Stimulated activated CD4-positive, alpha-beta T cell treated with anti-CD3 and anti-CD28 coated beads, Interleukin-1b, Interleukin-23, amount 100 ng/mL, for 24 hours (primary cell): ENCODE measurements around the gene EDN3.

Experiments used
- DNase-seq, 4 experiments: peaks; one replicate each; pipeline ENCODE4 v3.0.0-alpha.2; 2020; ENCODE audit warnings: low read depth in 4 of 4, low spot score in 1 of 4

EDN3 gene

GRCh38 chr20:59300333-59301081 lies at the start of gene EDN3:
Gene EDN3, plus strand, starts transcription at chr20:59300611. Its CDS starts 202 bp downstream, at chr20:59300813.
- no peak for DNase-seq

- DNase-seq = no peak
Measured at GRCh38 chr20:59253325-59253724, 47.1 kb upstream of the EDN3 start.

- no peak for DNase-seq
Measured at GRCh38 chr20:59253779-59254319, 46.6 kb upstream of the EDN3 start.

- no peak for DNase-seq
Measured at GRCh38 chr20:59255256-59255655, 45.2 kb upstream of the EDN3 start.

GRCh38 chr20:59258221-59258621 lies 42.2 kb upstream of the EDN3 start:
- no peak for DNase-seq

GRCh38 chr20:59259946-59260345 lies 40.5 kb upstream of the EDN3 start:
- DNase-seq = no peak

- DNase-seq = no peak
Measured at GRCh38 chr20:59265298-59265697, 35.1 kb upstream of the EDN3 start.

GRCh38 chr20:59268870-59269269 lies 31.5 kb upstream of the EDN3 start:
- DNase-seq = no peak

- no peak for DNase-seq
Measured at GRCh38 chr20:59269411-59270025, 30.9 kb upstream of the EDN3 start.

GRCh38 chr20:59270380-59270779 lies 30.0 kb upstream of the EDN3 start:
- no peak for DNase-seq

GRCh38 chr20:59273739-59274357 lies 26.6 kb upstream of the EDN3 start:
- no peak for DNase-seq

- no peak for DNase-seq
Measured at GRCh38 chr20:59276938-59277337, 23.5 kb upstream of the EDN3 start.

- DNase-seq = no peak
Measured at GRCh38 chr20:59284470-59284869, 15.9 kb upstream of the EDN3 start.

GRCh38 chr20:59289994-59290393 lies 10.4 kb upstream of the EDN3 start:
- no peak for DNase-seq

GRCh38 chr20:59291740-59292383 lies 8.5 kb upstream of the EDN3 start:
- DNase-seq = no peak

- no peak for DNase-seq
Measured at GRCh38 chr20:59295531-59295930, 4.9 kb upstream of the EDN3 start.

- no peak for DNase-seq
Measured at GRCh38 chr20:59297686-59298085, 2.7 kb upstream of the EDN3 start.

GRCh38 chr20:59299945-59300332 lies 472 bp upstream of the EDN3 start:
- DNase-seq = no peak

- DNase-seq = no peak
Measured at GRCh38 chr20:59301343-59302007, 1.1 kb downstream of the EDN3 start.

- DNase-seq = no peak
Measured at GRCh38 chr20:59305908-59306655, 5.7 kb downstream of the EDN3 start.
